Putamen (tissue), 1 donor: ENCODE results near the gene PNMA6A.
"Not testable (repeated sequence)": the region's sequence is repeated elsewhere in the genome, so short reads cannot be mapped to it uniquely, and the experiment has no call there.

Source experiments
- DNase-seq: peaks from one replicate; pipeline ENCODE4 v3.0.0-alpha.2; 2016; ENCODE audit warnings: low spot score

The PNMA6A gene

GRCh38 chrX:153075366-153075765, 3.1 kb downstream of the PNMA6A start:
- no peak for DNase-seq

- DNase-seq = not testable (repeated sequence)
These were observed 5.3 kb downstream of the PNMA6A start for GRCh38 chrX:153077437-153078135.

- not testable (repeated sequence) for DNase-seq
These were observed 11.1 kb downstream of the PNMA6A start for GRCh38 chrX:153083238-153083923.

- DNase-seq = no peak
These were observed 30.2 kb downstream of the PNMA6A start for GRCh38 chrX:153102418-153102817.

GRCh38 chrX:153104959-153105358, 32.7 kb downstream of the PNMA6A start:
- DNase-seq = not testable (repeated sequence)

GRCh38 chrX:153106092-153106801, 34.0 kb downstream of the PNMA6A start:
- not testable (repeated sequence) for DNase-seq

GRCh38 chrX:153110735-153111134, 38.5 kb downstream of the PNMA6A start:
- DNase-seq = not testable (repeated sequence)

- not testable (repeated sequence) for DNase-seq
These were observed 41.6 kb downstream of the PNMA6A start for GRCh38 chrX:153113851-153114250.

GRCh38 chrX:153117754-153118153, 45.5 kb downstream of the PNMA6A start:
- not testable (repeated sequence) for DNase-seq

- DNase-seq = not testable (repeated sequence)
These were observed 48.0 kb downstream of the PNMA6A start for GRCh38 chrX:153120230-153120629.

GRCh38 chrX:153123468-153123867, 51.2 kb downstream of the PNMA6A start:
- DNase-seq = not testable (repeated sequence)
